HUES64 (cell line): Measurements from ENCODE around the gene ZNF618.

ENCODE experiments used
- H3K27ac ChIP-seq: 2 replicates; pipeline ENCODE4 v1.7.0; 2013; ENCODE audit warnings: low read depth, low read length, inconsistent platforms
- H3K27me3 ChIP-seq: 2 replicates; pipeline ENCODE4 v1.6.1; 2013; ENCODE audit warnings: mild to moderate bottlenecking, low read length; ENCODE audit not compliant: insufficient read depth
- H3K36me3 ChIP-seq: 2 replicates; pipeline ENCODE4 v1.6.1; 2013; ENCODE audit warnings: mild to moderate bottlenecking, low read length; ENCODE audit not compliant: insufficient read depth
- H3K4me1 ChIP-seq: 2 replicates; pipeline ENCODE4 v1.6.1; 2013; ENCODE audit warnings: mild to moderate bottlenecking, low read length, moderate library complexity; ENCODE audit not compliant: insufficient read depth
- H3K4me3 ChIP-seq: 2 replicates; pipeline ENCODE4 v1.5.1; 2013; ENCODE audit warnings: mild to moderate bottlenecking, low read length, moderate library complexity
- H3K9ac ChIP-seq: 2 replicates; pipeline ENCODE4 v1.6.1; 2013; ENCODE audit warnings: mild to moderate bottlenecking, low read depth, low read length
- H3K9me3 ChIP-seq: 2 replicates; pipeline ENCODE4 v1.6.1; 2013; ENCODE audit warnings: low read depth, low read length; ENCODE audit not compliant: insufficient read depth
- WGBS: fragments of 150-250, 120-280 bp; methylation state at CpG from one replicate; pipeline ENCODE4 v1.1.7; 2013; ENCODE audit warnings: missing lambda C conversion rate; 5-methylcytosine and 5-hydroxymethylcytosine counted together

Gene ZNF618

DNA sequence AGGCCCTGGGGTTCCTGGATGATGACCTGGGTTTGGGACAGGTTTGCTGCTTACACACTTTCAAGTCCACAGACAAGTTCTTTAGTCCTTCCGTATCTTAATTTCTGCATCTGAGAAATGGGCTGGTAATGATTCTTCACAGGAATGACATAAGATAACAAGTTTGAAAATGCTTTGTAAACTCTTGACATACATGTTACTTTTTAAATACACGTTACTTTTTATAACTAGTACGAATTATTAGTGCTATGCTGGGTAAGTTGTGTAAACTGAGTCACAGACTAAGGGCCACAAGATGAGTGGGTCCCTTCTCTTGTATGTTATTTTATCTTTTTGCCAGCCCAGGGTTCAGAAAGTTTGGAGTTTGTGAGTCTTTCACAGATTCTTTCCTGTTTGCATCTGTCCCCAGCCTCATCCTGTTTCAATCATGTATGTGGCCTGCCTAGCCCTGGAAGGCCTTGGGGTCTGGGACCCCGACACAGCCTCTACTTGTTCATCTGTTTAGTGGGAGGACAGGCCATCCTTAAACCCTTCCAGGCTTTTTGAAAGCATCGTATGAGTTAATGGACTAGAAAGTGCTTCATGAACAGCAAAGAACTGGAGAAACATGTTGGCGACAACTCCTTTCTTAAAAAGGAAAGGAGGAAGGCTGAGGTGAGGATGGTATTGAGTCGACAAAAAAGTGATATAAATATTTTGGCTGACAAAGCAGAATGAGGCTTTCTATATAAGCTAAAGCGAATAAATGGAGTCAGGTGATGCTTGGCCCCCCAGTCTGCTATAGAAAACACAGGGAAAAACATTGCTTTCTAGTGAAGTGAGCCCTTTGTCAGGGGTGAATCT lies 9.3 kb downstream of the ZNF618 start:
- Histone ChIP-seq H3K9me3 (no peaks in the 10 kb centered on the region), H3K9ac (no peak overlapping the region), H3K27ac (peak overlapping the region; percentile 43; the same call in 1 of the 2 replicates), H3K4me3 (no peak overlapping the region), H3K36me3 (peaks cover under 1% of the 10 kb centered on the region; the same call in 1 of the 2 replicates), H3K27me3 (no peaks in the 10 kb centered on the region), H3K4me1 (peaks cover 41% of the 10 kb centered on the region)
- WGBS: 94% methylated on average over 8 of the region's 8 CpGs

DNA sequence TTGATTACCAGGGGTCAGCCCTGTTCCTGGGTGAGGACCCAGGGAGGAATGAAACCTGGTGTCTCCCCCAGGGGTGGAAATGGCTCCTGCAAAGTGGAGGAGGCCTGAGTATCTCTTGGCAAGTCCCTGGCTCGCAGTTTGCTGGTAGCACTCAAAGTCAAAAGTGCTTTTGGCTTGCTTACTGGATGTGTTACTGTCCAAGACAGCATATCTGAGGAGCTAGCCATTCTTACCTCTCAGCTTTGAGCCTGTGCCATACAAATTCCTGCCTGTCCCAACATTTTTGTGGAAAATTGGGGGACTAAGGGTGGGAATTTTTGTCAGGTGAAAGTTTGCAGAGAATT lies 9.9 kb downstream of the ZNF618 start:
- Histone ChIP-seq H3K27me3 (no peaks in the 10 kb centered on the region), H3K9ac (no peak overlapping the region), H3K4me3 (no peak overlapping the region), H3K9me3 (no peaks in the 10 kb centered on the region), H3K36me3 (peaks cover 3% of the 10 kb centered on the region; the same call in 1 of the 2 replicates), H3K4me1 (peaks cover 41% of the 10 kb centered on the region), H3K27ac (peak overlapping the region; percentile 43; the same call in 1 of the 2 replicates)
- WGBS: 81% methylated on average over 1 of the region's 1 CpG

GRCh38 chr9:113886466-113886865 lies 10.4 kb downstream of the ZNF618 start:
- WGBS: 11% methylated on average over 1 of the region's 1 CpG
- Histone ChIP-seq H3K4me3 (no peak overlapping the region), H3K27ac (0 out of 2 replicates have a peak overlapping the region, but pooled peaks have one; percentile 43), H3K27me3 (no peaks in the 10 kb centered on the region), H3K36me3 (peaks cover 7% of the 10 kb centered on the region; the same call in 1 of the 2 replicates), H3K9me3 (no peaks in the 10 kb centered on the region), H3K9ac (no peak overlapping the region), H3K4me1 (peaks cover 41% of the 10 kb centered on the region)

GRCh38 chr9:113886933-113887332 lies 10.8 kb downstream of the ZNF618 start:
- H3K9ac ChIP-seq: no peak overlapping the region
- no peaks in the 10 kb centered on the region for H3K27me3 ChIP-seq
- no peak overlapping the region for H3K27ac ChIP-seq
- peaks cover 40% of the 10 kb centered on the region for H3K4me1 ChIP-seq
- H3K36me3 ChIP-seq: peaks cover 8% of the 10 kb centered on the region; the same call in 1 of the 2 replicates
- H3K9me3 ChIP-seq: no peaks in the 10 kb centered on the region
- no peak overlapping the region for H3K4me3 ChIP-seq
- WGBS: 93% methylated on average over 2 of the region's 2 CpGs

- H3K36me3 ChIP-seq: peaks cover 8% of the 10 kb centered on the region; the same call in 1 of the 2 replicates
- peaks cover 35% of the 10 kb centered on the region for H3K4me1 ChIP-seq
- H3K4me3 ChIP-seq: no peak overlapping the region
- no peaks in the 10 kb centered on the region for H3K27me3 ChIP-seq
- no peak overlapping the region for H3K9ac ChIP-seq
- H3K27ac ChIP-seq: no peak overlapping the region
- WGBS: 66% methylated on average over 5 of the region's 5 CpGs
- H3K9me3 ChIP-seq: no peaks in the 10 kb centered on the region
Measured at GRCh38 chr9:113887436-113887835, 11.3 kb downstream of the ZNF618 start.

DNA sequence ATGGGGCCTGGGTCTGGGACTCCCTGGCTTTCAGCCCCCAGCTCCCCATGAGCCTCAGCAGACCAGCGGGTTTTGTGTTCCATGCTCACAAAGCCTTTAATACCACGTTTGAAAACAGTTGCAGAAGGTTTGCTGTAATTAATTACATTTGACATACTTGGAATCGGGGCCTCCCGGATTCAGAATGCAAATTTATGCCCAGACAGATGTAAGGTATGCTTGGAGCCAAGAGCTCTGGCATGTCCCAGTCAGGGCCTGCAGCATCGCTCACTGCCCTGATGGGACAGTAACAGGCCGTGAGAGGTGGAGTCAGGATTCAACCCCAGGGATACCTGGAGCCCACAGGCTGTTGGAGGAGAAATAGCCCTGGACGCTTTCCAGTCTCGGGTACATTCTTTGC lies 12.2 kb downstream of the ZNF618 start:
- Histone ChIP-seq H3K4me3 (no peak overlapping the region), H3K36me3 (peaks cover 8% of the 10 kb centered on the region; the same call in 1 of the 2 replicates), H3K27me3 (no peaks in the 10 kb centered on the region), H3K9ac (no peak overlapping the region), H3K27ac (no peak overlapping the region), H3K4me1 (peaks cover 34% of the 10 kb centered on the region), H3K9me3 (no peaks in the 10 kb centered on the region)
- 93% methylated on average over 8 of the region's 8 CpGs for WGBS

DNA sequence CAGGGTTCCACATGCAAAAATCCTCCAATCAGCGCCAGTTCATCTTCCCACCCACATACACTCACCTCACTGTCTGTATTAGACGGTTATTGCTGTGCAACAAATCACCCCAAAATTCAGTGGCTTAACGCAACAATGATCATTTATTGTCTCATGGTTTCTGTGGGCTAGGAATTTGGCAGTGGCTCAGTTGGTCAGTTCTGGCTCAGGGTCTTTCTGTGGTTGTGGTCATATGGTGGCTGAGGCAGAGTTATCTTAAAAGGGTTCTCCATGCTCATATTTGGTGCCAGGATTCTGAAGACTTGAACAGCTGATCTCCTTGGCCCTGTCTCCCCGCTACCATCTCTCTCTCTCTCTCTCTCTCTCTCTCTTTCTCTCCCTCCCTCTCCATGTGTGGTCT lies 12.9 kb downstream of the ZNF618 start:
- peaks cover 8% of the 10 kb centered on the region; the same call in 1 of the 2 replicates for H3K36me3 ChIP-seq
- WGBS: 96% methylated on average over 4 of the region's 4 CpGs
- H3K27me3 ChIP-seq: no peaks in the 10 kb centered on the region
- H3K9ac ChIP-seq: no peak overlapping the region
- no peaks in the 10 kb centered on the region for H3K9me3 ChIP-seq
- H3K4me1 ChIP-seq: peaks cover 34% of the 10 kb centered on the region
- no peak overlapping the region for H3K4me3 ChIP-seq
- no peak overlapping the region for H3K27ac ChIP-seq

GRCh38 chr9:113890704-113891103 lies 14.6 kb downstream of the ZNF618 start:
- H3K27ac ChIP-seq: no peak overlapping the region
- no peaks in the 10 kb centered on the region for H3K27me3 ChIP-seq
- H3K9ac ChIP-seq: no peak overlapping the region
- H3K4me3 ChIP-seq: no peak overlapping the region
- peaks cover 8% of the 10 kb centered on the region; the same call in 1 of the 2 replicates for H3K36me3 ChIP-seq
- H3K4me1 ChIP-seq: peaks cover 21% of the 10 kb centered on the region
- WGBS: 86% methylated on average over 1 of the region's 2 CpGs
- H3K9me3 ChIP-seq: no peaks in the 10 kb centered on the region; the same call in 1 of the 2 replicates

DNA sequence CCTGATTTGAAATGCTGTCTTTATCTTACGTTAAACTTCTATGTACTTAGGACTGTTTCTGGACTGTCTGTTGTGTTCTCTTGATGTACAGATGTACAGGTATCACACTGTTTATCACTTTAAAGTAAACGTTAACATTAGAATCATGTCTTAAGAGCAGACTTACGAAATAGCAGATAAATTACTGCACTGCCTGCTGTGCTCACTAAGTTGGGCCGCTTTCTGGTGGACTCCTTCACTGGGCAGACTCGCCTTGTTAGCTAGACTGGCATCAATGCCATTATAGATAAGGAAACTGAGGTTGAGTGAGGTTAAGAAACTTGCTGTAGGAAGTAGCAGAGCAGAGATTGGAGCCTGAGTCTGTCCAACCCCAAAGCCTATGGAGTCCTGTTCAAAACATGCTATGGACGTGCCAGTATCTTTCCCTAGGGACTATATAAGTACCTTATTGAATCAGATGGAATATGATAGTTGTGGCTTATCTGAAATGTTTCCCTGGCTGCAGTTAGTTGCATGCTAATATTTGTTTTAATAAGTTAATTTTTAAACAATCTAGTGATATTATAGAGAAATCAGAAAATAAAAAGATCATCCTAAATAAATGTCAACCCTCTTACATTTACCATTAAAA lies 16.9 kb downstream of the ZNF618 start:
- no peaks in the 10 kb centered on the region for H3K27me3 ChIP-seq
- no peak overlapping the region for H3K27ac ChIP-seq
- H3K4me3 ChIP-seq: no peak overlapping the region
- H3K36me3 ChIP-seq: peaks cover 8% of the 10 kb centered on the region; the same call in 1 of the 2 replicates
- 93% methylated on average over 6 of the region's 6 CpGs for WGBS
- no peaks in the 10 kb centered on the region for H3K4me1 ChIP-seq
- no peak overlapping the region for H3K9ac ChIP-seq
- no peaks in the 10 kb centered on the region; the same call in 1 of the 2 replicates for H3K9me3 ChIP-seq

GRCh38 chr9:113894166-113894565 lies 18.1 kb downstream of the ZNF618 start:
- Histone ChIP-seq H3K27ac (no peak overlapping the region), H3K9me3 (no peaks in the 10 kb centered on the region; the same call in 1 of the 2 replicates)
- WGBS: 94% methylated on average over 1 of the region's 1 CpG

DNA sequence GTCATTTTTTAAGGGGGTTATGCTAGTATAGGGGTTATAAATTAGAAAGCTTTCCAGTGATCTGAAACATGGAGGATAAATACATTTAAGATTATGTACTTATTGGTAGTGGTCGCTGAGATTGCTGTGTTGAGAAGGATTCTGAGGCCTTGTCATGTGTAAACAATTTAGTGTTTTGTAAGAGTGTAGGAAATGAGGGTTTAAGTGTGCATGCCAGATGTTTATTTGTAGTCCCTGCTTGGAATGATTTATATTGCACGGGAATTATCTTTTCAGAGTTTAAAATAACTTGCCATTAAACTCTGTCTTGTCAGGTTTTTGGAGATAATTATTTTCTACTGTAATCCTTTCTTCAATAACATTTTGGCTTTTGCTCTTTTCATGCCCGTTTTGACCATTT lies 19.4 kb downstream of the ZNF618 start:
- Histone ChIP-seq H3K4me3 (no peak overlapping the region), H3K27ac (no peak overlapping the region), H3K9me3 (no peaks in the 10 kb centered on the region; the same call in 1 of the 2 replicates), H3K4me1 (no peaks in the 10 kb centered on the region), H3K27me3 (no peaks in the 10 kb centered on the region), H3K36me3 (peaks cover 6% of the 10 kb centered on the region; the same call in 1 of the 2 replicates), H3K9ac (no peak overlapping the region)
- WGBS: 95% methylated on average over 2 of the region's 3 CpGs

More at GRCh38 chr9:113894166-113894565, 18.1 kb downstream of the ZNF618 start:
- no peaks in the 10 kb centered on the region for H3K4me1 ChIP-seq
- no peaks in the 10 kb centered on the region for H3K27me3 ChIP-seq
- H3K4me3 ChIP-seq: no peak overlapping the region
- peaks cover 8% of the 10 kb centered on the region; the same call in 1 of the 2 replicates for H3K36me3 ChIP-seq
- H3K9ac ChIP-seq: no peak overlapping the region
